ENCODE data around the gene SERGEF.

The SERGEF gene

DNA sequence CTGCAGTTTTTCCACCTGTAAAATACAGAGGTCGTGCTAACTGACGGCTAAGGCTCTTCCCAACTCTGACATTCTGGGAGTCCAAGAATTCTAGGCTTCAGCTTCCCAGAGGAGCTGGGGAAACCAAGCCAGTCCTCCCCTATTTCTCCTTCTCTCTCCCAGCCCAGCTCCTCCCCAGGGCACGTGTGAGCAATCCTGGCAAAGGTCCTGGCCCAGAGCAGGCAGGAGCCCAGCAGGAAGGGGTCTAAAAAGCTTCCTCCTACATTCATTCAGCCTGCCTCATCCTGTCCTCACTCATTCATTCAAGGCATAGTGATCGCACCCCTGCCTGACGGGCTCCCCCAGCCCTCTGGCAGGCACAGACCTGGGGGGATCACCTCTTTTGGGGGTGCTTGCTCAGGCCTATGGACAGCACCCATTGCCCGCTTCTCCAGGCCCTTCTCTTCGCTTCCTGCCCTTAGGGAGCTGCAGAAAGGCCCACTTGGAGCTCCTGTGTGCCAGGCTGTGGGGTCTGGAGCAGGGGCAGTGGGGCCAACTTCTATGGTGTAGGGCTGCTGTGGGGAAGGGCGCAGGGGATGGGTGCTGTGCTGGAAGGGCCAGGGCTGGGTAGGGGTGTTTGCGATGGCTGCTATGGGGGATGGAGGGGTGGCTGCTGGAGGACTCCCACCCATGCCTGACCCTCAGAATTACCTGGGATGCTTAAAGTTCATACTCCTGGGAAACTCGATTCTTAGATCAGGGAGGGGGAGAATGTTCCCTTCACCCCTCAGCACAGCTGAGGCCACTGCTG, 268.5 kb downstream of the SERGEF start:
- Histone ChIP-seq H4K5ac (ENCODE audit: low read length) (no peak overlapping the region), H3K4me3 (ENCODE audit: low read length) (no peak overlapping the region), H3K79me1 (ENCODE audit: low read length) (no peaks in the 10 kb centered on the region), H4K8ac (ENCODE audit: low read depth, low read length) (no peak overlapping the region), H2AK5ac (ENCODE audit: low read length) (no peak overlapping the region), H3K4me2 (ENCODE audit: low read length) (no peak overlapping the region), H2BK120ac (ENCODE audit: low read depth, low read length) (no peak overlapping the region), H3K79me2 (ENCODE audit: control insufficient read depth, insufficient read depth, low read length) (no peaks in the 10 kb centered on the region), H3K9ac (ENCODE audit: low read length) (no peak overlapping the region), H3K56ac (ENCODE audit: low read length) (no peak overlapping the region), H3K27me3 (ENCODE audit: insufficient read depth, low read length, poor library complexity) (no peaks in the 10 kb centered on the region), H3K23ac (ENCODE audit: low read length) (no peak overlapping the region), H3K18ac (ENCODE audit: low read length) (no peak overlapping the region), H3K4ac (ENCODE audit: low read depth, low read length) (no peak overlapping the region), H2BK5ac (ENCODE audit: low read length) (no peak overlapping the region), H3K4me1 (ENCODE audit: control insufficient read depth, low read depth, low read length) (no peaks in the 10 kb centered on the region), H3K36me3 (ENCODE audit: control insufficient read depth, insufficient read depth, low read length) (no peaks in the 10 kb centered on the region), H3K27ac (ENCODE audit: low read depth, low read length) (no peak overlapping the region), H2BK15ac (replicated peaks; ENCODE audit: low read depth) (no peak overlapping the region)
- no peak for DNase-seq
- no CpG with 5 or more reads among the region's 10 CpGs for WGBS (ENCODE audit: extremely low coverage, insufficient coverage, low lambda C conversion rate)

DNA sequence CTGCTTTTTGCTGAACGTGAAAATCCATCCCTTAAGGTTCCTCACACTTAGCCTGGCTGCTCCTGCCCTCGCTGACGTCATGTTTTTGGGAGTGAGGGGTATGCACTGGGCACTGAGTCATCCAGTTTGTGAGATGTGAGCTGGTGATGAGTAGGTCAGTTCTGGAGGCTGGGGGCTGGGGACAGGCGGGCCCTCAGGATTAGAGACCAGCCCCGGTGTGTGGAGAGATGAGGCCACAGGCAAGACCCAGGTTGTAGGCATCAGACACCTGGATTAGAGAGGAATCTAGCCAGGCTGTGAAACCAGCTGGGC, 269.1 kb downstream of the SERGEF start:
- Histone ChIP-seq H2AK5ac (ENCODE audit: low read length) (no peak overlapping the region), H3K18ac (ENCODE audit: low read length) (no peak overlapping the region), H3K4me1 (ENCODE audit: control insufficient read depth, low read depth, low read length) (no peaks in the 10 kb centered on the region), H3K4me3 (ENCODE audit: low read length) (no peak overlapping the region), H3K27me3 (ENCODE audit: insufficient read depth, low read length, poor library complexity) (no peaks in the 10 kb centered on the region), H3K4me2 (ENCODE audit: low read length) (no peak overlapping the region), H2BK15ac (replicated peaks; ENCODE audit: low read depth) (no peak overlapping the region), H3K9ac (ENCODE audit: low read length) (no peak overlapping the region), H3K4ac (ENCODE audit: low read depth, low read length) (no peak overlapping the region), H3K36me3 (ENCODE audit: control insufficient read depth, insufficient read depth, low read length) (no peaks in the 10 kb centered on the region), H3K23ac (ENCODE audit: low read length) (no peak overlapping the region), H3K79me1 (ENCODE audit: low read length) (no peaks in the 10 kb centered on the region), H2BK5ac (ENCODE audit: low read length) (no peak overlapping the region), H4K8ac (ENCODE audit: low read depth, low read length) (no peak overlapping the region), H4K5ac (ENCODE audit: low read length) (no peak overlapping the region), H3K56ac (ENCODE audit: low read length) (no peak overlapping the region), H3K79me2 (ENCODE audit: control insufficient read depth, insufficient read depth, low read length) (no peaks in the 10 kb centered on the region), H3K27ac (ENCODE audit: low read depth, low read length) (no peak overlapping the region), H2BK120ac (ENCODE audit: low read depth, low read length) (no peak overlapping the region)
- peak; percentile 40 for DNase-seq
- no CpG with 5 or more reads among the region's 5 CpGs for WGBS (ENCODE audit: extremely low coverage, insufficient coverage, low lambda C conversion rate)

DNA sequence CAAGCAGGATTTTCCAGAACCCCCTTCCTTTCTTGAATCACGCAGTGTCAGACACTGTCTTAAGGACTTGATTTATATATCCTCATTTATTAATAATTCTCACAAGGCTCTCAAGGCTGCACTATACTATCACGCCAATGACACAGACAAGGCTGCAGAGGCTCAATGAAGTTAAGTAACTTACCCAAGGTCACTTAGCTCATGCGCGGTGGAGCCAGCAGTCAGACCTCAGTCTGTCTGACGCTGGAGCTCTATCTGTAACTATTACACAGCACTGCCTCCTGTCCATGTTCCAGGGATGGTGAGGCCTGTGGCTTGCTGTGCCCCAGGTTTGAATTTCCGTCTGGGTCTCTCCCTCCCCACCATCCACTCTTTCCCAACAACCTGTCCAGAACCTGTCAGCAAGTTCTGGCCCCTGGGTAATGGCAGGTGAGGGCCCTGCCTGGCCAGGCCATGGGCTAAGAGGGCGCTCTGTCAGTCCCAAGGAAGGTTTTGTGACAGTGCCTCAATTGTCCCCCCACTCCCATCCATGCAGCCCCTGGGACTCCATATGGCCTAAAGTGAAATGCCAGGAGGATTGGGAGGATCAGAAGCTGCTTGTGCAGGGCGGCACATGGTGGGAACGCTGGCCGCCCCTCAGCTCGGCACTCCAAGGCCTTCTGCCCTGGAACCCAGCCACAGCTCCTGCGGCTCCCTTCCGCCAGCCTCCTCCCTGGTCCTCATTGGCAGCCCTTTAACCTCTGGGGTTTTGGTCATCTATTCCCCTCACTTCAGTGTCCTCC, 269.6 kb downstream of the SERGEF start:
- no peaks in the 10 kb centered on the region for H3K36me3 ChIP-seq (ENCODE audit: control insufficient read depth, insufficient read depth, low read length)
- H4K8ac ChIP-seq (ENCODE audit: low read depth, low read length), result no peak overlapping the region
- no peak overlapping the region for H3K4me3 ChIP-seq (ENCODE audit: low read length)
- no peak overlapping the region for H2AK5ac ChIP-seq (ENCODE audit: low read length)
- H3K79me2 ChIP-seq (ENCODE audit: control insufficient read depth, insufficient read depth, low read length), result no peaks in the 10 kb centered on the region
- WGBS (ENCODE audit: extremely low coverage, insufficient coverage, low lambda C conversion rate), result no CpG with 5 or more reads among the region's 13 CpGs
- no peak overlapping the region for H3K23ac ChIP-seq (ENCODE audit: low read length)
- no peak overlapping the region for H2BK15ac ChIP-seq (replicated peaks; ENCODE audit: low read depth)
- no peaks in the 10 kb centered on the region for H3K27me3 ChIP-seq (ENCODE audit: insufficient read depth, low read length, poor library complexity)
- H3K56ac ChIP-seq (ENCODE audit: low read length), result no peak overlapping the region
- no peak overlapping the region for H2BK120ac ChIP-seq (ENCODE audit: low read depth, low read length)
- no peaks in the 10 kb centered on the region for H3K4me1 ChIP-seq (ENCODE audit: control insufficient read depth, low read depth, low read length)
- DNase-seq, result no peak
- no peaks in the 10 kb centered on the region for H3K79me1 ChIP-seq (ENCODE audit: low read length)
- no peak overlapping the region for H2BK5ac ChIP-seq (ENCODE audit: low read length)
- no peak overlapping the region for H3K4me2 ChIP-seq (ENCODE audit: low read length)
- H3K9ac ChIP-seq (ENCODE audit: low read length), result no peak overlapping the region
- no peak overlapping the region for H3K4ac ChIP-seq (ENCODE audit: low read depth, low read length)
- H3K18ac ChIP-seq (ENCODE audit: low read length), result no peak overlapping the region
- H3K27ac ChIP-seq (ENCODE audit: low read depth, low read length), result no peak overlapping the region
- H4K5ac ChIP-seq (ENCODE audit: low read length), result no peak overlapping the region

DNA sequence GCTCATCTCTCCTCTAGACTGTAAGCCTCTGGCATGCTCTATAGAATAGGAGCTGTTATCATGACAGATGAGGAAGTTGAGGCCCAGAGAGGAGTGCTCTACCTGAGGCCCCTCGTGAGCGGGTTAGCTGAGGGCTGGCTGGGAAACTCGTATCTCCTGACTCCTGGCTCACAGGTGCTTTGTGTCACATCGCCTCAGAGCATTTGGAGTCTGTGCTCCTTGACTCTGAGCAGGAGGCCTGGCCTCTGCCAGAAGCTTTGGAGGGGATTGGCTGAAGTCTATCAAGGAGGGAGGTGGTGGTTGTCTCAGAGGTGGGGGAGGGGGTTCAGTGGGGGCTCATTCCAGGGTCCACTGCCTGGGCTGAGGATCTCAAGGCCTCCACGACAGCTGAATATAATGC, 270.8 kb downstream of the SERGEF start:
- Histone ChIP-seq H4K5ac (ENCODE audit: low read length) (no peak overlapping the region), H3K36me3 (ENCODE audit: control insufficient read depth, insufficient read depth, low read length) (no peaks in the 10 kb centered on the region), H3K9ac (ENCODE audit: low read length) (no peak overlapping the region), H2BK120ac (ENCODE audit: low read depth, low read length) (no peak overlapping the region), H3K4ac (ENCODE audit: low read depth, low read length) (no peak overlapping the region), H3K4me3 (ENCODE audit: low read length) (no peak overlapping the region), H3K4me1 (ENCODE audit: control insufficient read depth, low read depth, low read length) (no peaks in the 10 kb centered on the region), H2BK5ac (ENCODE audit: low read length) (no peak overlapping the region), H2AK5ac (ENCODE audit: low read length) (no peak overlapping the region), H2BK15ac (replicated peaks; ENCODE audit: low read depth) (no peak overlapping the region), H3K56ac (ENCODE audit: low read length) (no peak overlapping the region), H3K79me2 (ENCODE audit: control insufficient read depth, insufficient read depth, low read length) (no peaks in the 10 kb centered on the region), H3K4me2 (ENCODE audit: low read length) (no peak overlapping the region), H3K23ac (ENCODE audit: low read length) (no peak overlapping the region), H3K79me1 (ENCODE audit: low read length) (no peaks in the 10 kb centered on the region), H3K18ac (ENCODE audit: low read length) (no peak overlapping the region), H3K27me3 (ENCODE audit: insufficient read depth, low read length, poor library complexity) (peaks cover 6% of the 10 kb centered on the region), H3K27ac (ENCODE audit: low read depth, low read length) (no peak overlapping the region), H4K8ac (ENCODE audit: low read depth, low read length) (no peak overlapping the region)
- DNase-seq, result no peak
- WGBS (ENCODE audit: extremely low coverage, insufficient coverage, low lambda C conversion rate), result no CpG with 5 or more reads among the region's 5 CpGs

DNA sequence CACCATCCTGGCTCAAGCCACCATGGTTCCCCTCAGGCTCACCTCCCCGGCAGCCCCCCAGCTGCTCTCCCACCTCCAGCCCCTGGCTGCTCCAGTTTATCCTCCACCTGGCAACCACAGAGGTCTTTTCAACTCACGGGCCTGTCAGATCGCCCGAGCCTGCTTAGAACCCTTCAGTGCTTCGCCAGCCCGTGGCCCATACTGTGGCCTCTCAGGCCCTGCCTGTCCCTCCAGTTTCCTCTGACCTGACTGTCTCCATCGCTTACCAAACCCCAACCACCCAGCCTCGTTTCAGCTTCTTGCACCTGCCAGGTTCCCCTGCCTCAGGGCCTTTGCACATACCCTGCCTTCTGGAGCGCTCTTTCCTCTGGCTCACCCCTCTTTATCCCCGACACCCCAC, 271.4 kb downstream of the SERGEF start:
- no peak overlapping the region for H2BK120ac ChIP-seq (ENCODE audit: low read depth, low read length)
- H3K9ac ChIP-seq (ENCODE audit: low read length), result no peak overlapping the region
- H3K4me2 ChIP-seq (ENCODE audit: low read length), result no peak overlapping the region
- no peaks in the 10 kb centered on the region for H3K79me1 ChIP-seq (ENCODE audit: low read length)
- no CpG with 5 or more reads among the region's 10 CpGs for WGBS (ENCODE audit: extremely low coverage, insufficient coverage, low lambda C conversion rate)
- H4K5ac ChIP-seq (ENCODE audit: low read length), result no peak overlapping the region
- H3K4me1 ChIP-seq (ENCODE audit: control insufficient read depth, low read depth, low read length), result no peaks in the 10 kb centered on the region
- no peak overlapping the region for H3K4me3 ChIP-seq (ENCODE audit: low read length)
- no peak overlapping the region for H4K8ac ChIP-seq (ENCODE audit: low read depth, low read length)
- H2AK5ac ChIP-seq (ENCODE audit: low read length), result no peak overlapping the region
- H3K27ac ChIP-seq (ENCODE audit: low read depth, low read length), result no peak overlapping the region
- H3K36me3 ChIP-seq (ENCODE audit: control insufficient read depth, insufficient read depth, low read length), result no peaks in the 10 kb centered on the region
- no peak overlapping the region for H3K56ac ChIP-seq (ENCODE audit: low read length)
- no peak for DNase-seq
- H2BK5ac ChIP-seq (ENCODE audit: low read length), result no peak overlapping the region
- no peak overlapping the region for H2BK15ac ChIP-seq (replicated peaks; ENCODE audit: low read depth)
- H3K4ac ChIP-seq (ENCODE audit: low read depth, low read length), result no peak overlapping the region
- no peak overlapping the region for H3K18ac ChIP-seq (ENCODE audit: low read length)
- no peak overlapping the region for H3K23ac ChIP-seq (ENCODE audit: low read length)
- no peaks in the 10 kb centered on the region for H3K79me2 ChIP-seq (ENCODE audit: control insufficient read depth, insufficient read depth, low read length)
- peaks cover 11% of the 10 kb centered on the region for H3K27me3 ChIP-seq (ENCODE audit: insufficient read depth, low read length, poor library complexity)

Data from mesendoderm (in vitro differentiated cells).